ENCODE results near the gene RASL10A. TPM values are rescaled to one million over a fixed set of nuclear protein-coding genes. Genes with fewer than 3 reads are reported as not detected.

Gene RASL10A
- total RNA-seq, 3 donors from 2014 or later, result 1.1 to 2.3 (median 1.4) TPM

DNA sequence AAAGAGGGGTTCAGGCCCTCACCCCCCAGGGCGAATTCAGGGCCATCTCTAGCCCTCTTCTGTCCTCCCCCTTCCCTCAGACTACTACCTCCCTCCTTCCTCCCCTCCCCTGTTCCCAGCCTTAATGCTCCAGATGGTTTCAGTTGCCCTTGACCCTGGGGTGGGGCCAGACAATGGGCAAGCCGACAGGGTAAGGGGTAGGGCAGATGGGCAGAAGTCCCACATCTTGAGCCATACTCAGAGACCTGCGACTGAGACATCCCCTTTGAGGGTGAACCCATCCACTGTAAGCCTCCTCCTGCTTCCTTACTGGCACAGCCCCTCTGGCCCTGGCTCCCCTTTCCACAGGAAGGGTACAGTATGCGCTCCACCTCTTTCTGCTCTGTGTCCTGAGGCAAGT is 49.6 kb downstream of the RASL10A start:
- DNase-seq (no peak), ATAC-seq (no peak)
- Histone ChIP-seq H3K9me3 (no peaks in the 10 kb centered on the region), H3K36me3 (ENCODE audit: low read depth) (no peaks in the 10 kb centered on the region), H3K4me1 (ENCODE audit: low read depth) (peaks cover 14% of the 10 kb centered on the region), H3K4me3 (no peak overlapping the region)
- intact Hi-C loops (cut with DNase I, micrococcal nuclease), result no loop called here
- TF ChIP-seq, protein P1, sequence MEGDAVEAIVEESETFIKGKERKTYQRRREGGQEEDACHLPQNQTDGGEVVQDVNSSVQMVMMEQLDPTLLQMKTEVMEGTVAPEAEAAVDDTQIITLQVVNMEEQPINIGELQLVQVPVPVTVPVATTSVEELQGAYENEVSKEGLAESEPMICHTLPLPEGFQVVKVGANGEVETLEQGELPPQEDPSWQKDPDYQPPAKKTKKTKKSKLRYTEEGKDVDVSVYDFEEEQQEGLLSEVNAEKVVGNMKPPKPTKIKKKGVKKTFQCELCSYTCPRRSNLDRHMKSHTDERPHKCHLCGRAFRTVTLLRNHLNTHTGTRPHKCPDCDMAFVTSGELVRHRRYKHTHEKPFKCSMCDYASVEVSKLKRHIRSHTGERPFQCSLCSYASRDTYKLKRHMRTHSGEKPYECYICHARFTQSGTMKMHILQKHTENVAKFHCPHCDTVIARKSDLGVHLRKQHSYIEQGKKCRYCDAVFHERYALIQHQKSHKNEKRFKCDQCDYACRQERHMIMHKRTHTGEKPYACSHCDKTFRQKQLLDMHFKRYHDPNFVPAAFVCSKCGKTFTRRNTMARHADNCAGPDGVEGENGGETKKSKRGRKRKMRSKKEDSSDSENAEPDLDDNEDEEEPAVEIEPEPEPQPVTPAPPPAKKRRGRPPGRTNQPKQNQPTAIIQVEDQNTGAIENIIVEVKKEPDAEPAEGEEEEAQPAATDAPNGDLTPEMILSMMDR (IDR thresholded peaks at IDR 0.05), result no peak

DNA sequence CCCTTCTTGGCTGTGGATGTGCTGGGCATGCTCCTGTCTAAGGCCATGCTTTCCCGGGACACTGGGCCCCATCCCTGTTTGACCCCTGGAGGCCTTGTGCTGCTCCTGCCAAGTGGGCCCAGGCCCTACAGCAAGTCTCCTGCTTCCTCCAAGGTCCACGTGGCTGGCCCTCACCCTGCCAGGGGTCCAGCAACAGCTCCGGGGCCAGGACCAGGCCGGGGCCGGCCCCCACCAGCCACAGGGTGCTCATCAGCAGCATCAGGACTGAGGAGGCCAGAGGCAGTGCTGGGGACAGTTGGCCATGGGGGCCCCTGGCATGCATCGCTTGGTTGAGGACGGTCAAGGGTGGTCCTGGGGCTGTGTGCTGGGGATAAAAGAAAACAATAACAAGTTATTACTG is 50.2 kb downstream of the RASL10A start:
- H3K9me3 ChIP-seq, result no peaks in the 10 kb centered on the region
- DNase-seq (no peak), ATAC-seq (no peak)
- TF ChIP-seq, protein P1 (IDR thresholded peaks at IDR 0.05), result no peak
- H3K4me3 ChIP-seq, result no peak overlapping the region
- H3K36me3 ChIP-seq (ENCODE audit: low read depth), result no peaks in the 10 kb centered on the region
- H3K4me1 ChIP-seq (ENCODE audit: low read depth), result peaks cover 13% of the 10 kb centered on the region
- intact Hi-C loops (cut with DNase I, micrococcal nuclease), result no loop called here

DNA sequence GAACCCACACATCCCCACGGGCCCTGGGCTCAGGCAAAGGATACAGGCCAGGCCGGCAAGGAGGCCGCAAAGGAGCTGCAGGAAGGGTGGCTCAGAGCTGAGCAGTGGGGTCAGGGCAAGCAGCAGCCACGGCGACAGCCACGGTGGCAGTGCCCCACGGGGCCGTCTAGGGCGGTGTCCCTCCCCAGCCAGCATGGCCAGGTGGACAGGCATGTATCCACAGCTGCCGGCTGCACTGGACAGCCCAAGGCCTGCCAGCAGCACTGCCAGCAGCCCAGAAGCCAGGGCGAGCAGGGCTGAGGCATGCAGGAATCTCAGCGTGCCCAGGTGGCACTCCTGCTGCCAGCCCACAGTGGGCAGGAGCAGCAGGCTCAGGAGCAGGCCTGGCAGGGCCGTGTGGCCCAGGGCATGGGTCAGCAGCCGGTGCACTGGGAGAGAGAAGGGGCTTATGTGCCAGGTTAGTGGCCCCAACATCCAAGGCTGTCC is 51.7 kb downstream of the RASL10A start:
- intact Hi-C loops (cut with DNase I, micrococcal nuclease), result no loop called here
- ATAC-seq (no peak), DNase-seq (no peak)
- no peaks in the 10 kb centered on the region for H3K36me3 ChIP-seq (ENCODE audit: low read depth)
- H3K4me3 ChIP-seq, result no peak overlapping the region
- H3K9me3 ChIP-seq, result no peaks in the 10 kb centered on the region
- peaks cover 13% of the 10 kb centered on the region for H3K4me1 ChIP-seq (ENCODE audit: low read depth)
- TF ChIP-seq, protein P1 (IDR thresholded peaks at IDR 0.05), result no peak

Small RNAs within 50 kb of the gene (microRNA-seq; reads per million reads assigned to microRNA genes)
- gene MIR3653, result 32.8 reads per million, percentile 48 among the genes with 10 or more reads in this experiment

Other genes with a start within 250 kb of the RASL10A start
- 10 to 100 TPM; 18.3 to 35.1 (median 28.6) TPM for gene KREMEN1, start 242.7 kb downstream of the RASL10A start, total RNA-seq
- 1 to 10 TPM; 1.6 to 4.3 (median 3.0) TPM for gene EMID1, start 109.8 kb downstream of the RASL10A start, total RNA-seq
- gene RHBDD3, start 47.7 kb downstream of the RASL10A start, total RNA-seq, result 10 to 100 TPM; 13.3 to 26.1 (median 19.1) TPM
- 100 to 1,000 TPM; 176 to 227 (median 179) TPM for gene EWSR1, start 47.4 kb downstream of the RASL10A start, total RNA-seq
- gene GAS2L1, start 9.0 kb downstream of the RASL10A start, total RNA-seq, result 10 to 100 TPM; 19.7 to 34.7 (median 24.7) TPM
- gene AP1B1, start 72.9 kb upstream of the RASL10A start, total RNA-seq, result 100 to 1,000 TPM in 1 of 3 donors, 10 to 100 TPM in 2; 74.4 to 105 (median 88.8) TPM
- not detected for gene RFPL1, start 122.9 kb upstream of the RASL10A start, total RNA-seq
- 1 to 10 TPM in 1 of 3 donors, under 1 TPM in 2; 0.19 to 2.3 (median 0.23) TPM for gene NEFH, start 164.5 kb upstream of the RASL10A start, total RNA-seq
- 10 to 100 TPM; 26.6 to 70.5 (median 27.3) TPM for gene THOC5, start 238.1 kb upstream of the RASL10A start, total RNA-seq

All from mucosa of descending colon (tissue), 3 donors.